Adipocyte (in vitro differentiated cells): ENCODE measurements around the gene C19orf12.

Experiments used
- DNase-seq: peaks from one replicate; pipeline ENCODE4 v3.0.0-alpha.2; 2015; ENCODE audit warnings: low read depth
- H3K27me3 ChIP-seq: replicated peaks from 2 replicates; pipeline ENCODE4 v1.7.0; 2013; ENCODE audit warnings: mild to moderate bottlenecking, low read length, moderate library complexity; ENCODE audit not compliant: control insufficient read depth, insufficient read depth
- H3K36me3 ChIP-seq: 2 replicates; pipeline ENCODE4 v1.7.0; 2013; ENCODE audit warnings: low read length, mild to moderate bottlenecking, moderate library complexity; ENCODE audit not compliant: control insufficient read depth, insufficient read depth, severe bottlenecking
- H3K4me1 ChIP-seq: 2 replicates; pipeline ENCODE4 v1.7.0; 2013; ENCODE audit warnings: mild to moderate bottlenecking, low read length, moderate library complexity; ENCODE audit not compliant: control insufficient read depth, insufficient read depth
- H3K4me3 ChIP-seq: 2 replicates; pipeline ENCODE4 v1.7.0; 2013; ENCODE audit warnings: mild to moderate bottlenecking, low read length, moderate library complexity
- H3K9ac ChIP-seq: 2 replicates; pipeline ENCODE4 v1.7.0; 2013; ENCODE audit warnings: mild to moderate bottlenecking, low read length, moderate library complexity
- H3K9me3 ChIP-seq: 2 replicates; pipeline ENCODE4 v1.7.0; 2013; ENCODE audit warnings: mild to moderate bottlenecking, low read length, moderate library complexity; ENCODE audit not compliant: control insufficient read depth

Gene C19orf12

DNA sequence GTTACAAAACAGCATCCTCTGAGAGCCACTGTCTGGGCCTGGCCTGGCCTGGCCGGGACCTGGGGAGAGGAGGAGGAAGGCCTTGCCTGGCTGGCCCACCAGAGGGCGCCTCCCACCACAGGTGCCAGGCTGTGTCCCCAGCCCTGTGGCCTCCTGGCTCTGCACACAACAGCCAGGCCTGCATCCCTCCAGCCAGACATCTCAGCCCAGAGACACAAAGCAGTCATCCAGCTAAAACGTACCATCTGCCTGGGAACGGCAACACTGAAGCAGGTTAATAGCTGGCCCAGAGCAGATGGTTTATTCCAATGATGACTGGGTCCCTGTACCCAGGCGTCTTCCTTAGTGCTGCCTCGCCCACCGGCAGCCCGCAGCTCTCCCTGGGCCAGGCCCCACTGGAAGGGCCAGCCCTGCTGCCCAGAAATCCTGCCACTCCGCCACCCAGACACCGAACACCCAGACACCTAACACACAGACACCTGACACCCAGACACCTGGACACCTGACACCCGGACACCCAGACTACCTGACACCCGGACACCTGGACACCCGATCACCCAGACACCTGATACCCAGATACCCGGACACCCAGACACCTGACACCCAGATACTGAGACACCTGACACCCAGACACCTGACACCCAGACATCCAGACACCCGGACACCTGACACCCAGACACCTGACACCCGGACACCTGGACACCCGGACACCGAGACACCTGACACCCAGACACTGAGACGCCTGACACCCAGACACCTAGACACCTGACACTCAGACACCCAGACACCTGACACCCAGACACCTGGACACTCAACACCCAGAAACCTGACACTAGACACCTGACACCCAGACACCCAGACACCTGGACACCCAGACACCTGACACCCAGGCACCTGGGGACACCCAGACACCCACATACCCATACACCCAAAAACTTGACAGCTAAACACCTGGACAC lies 20.1 kb downstream of the C19orf12 start:
- H3K27me3 ChIP-seq, result no peaks in the 10 kb centered on the region
- peak overlapping the region; percentile 46 for H3K9ac ChIP-seq
- peaks cover 5% of the 10 kb centered on the region for H3K9me3 ChIP-seq
- no peaks in the 10 kb centered on the region for H3K36me3 ChIP-seq
- no peak overlapping the region for H3K4me3 ChIP-seq
- H3K4me1 ChIP-seq, result peaks cover 10% of the 10 kb centered on the region
- DNase-seq, result peak; percentile 87

DNA sequence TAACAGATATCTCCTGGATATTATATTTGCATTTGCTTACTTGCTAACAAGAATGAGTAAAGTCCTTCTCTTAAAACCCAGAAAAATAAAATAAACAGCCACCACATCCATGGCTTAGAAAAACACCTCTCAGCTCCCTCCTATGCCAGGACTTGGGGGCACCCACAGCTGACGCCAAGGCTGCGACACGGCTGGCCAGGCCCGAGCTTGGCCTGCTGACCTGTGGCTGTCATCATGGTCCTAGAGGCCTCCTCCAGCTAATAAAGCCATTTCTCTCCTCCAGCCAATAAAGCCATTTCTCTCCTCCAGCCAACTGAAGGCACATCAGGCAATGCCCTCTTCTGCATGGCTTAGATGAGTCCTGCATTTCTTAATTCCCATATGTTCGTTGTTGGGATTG lies 20.9 kb downstream of the C19orf12 start:
- peaks cover 10% of the 10 kb centered on the region for H3K4me1 ChIP-seq
- H3K36me3 ChIP-seq, result no peaks in the 10 kb centered on the region
- H3K27me3 ChIP-seq, result no peaks in the 10 kb centered on the region
- no peak for DNase-seq
- H3K4me3 ChIP-seq, result no peak overlapping the region
- H3K9ac ChIP-seq, result peak overlapping the region; percentile 52
- peaks cover 5% of the 10 kb centered on the region for H3K9me3 ChIP-seq

DNA sequence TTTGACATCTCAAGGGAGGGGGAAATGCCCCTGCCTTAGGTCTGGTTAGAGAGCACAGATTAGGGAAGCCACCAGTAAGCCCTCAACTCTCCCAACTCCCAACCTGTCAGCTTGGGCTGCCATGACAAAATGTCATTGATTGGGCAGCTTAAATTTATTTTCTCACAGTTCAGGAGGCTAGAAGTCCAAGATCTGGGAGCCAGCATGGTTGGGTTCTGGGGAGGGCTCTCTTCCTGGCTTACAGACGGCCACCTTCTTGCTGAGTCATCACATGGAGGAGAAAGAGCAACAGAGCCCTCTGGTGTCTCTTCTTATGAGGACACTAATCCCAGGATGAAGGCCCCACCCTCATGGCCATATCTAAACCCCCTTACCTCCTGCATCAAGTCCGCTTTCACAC lies 24.2 kb downstream of the C19orf12 start:
- H3K27me3 ChIP-seq, result no peaks in the 10 kb centered on the region
- no peaks in the 10 kb centered on the region for H3K36me3 ChIP-seq
- peak; percentile 28 for DNase-seq
- no peak overlapping the region for H3K9ac ChIP-seq
- peaks cover 5% of the 10 kb centered on the region for H3K9me3 ChIP-seq
- peaks cover 34% of the 10 kb centered on the region for H3K4me1 ChIP-seq
- H3K4me3 ChIP-seq, result no peak overlapping the region

DNA sequence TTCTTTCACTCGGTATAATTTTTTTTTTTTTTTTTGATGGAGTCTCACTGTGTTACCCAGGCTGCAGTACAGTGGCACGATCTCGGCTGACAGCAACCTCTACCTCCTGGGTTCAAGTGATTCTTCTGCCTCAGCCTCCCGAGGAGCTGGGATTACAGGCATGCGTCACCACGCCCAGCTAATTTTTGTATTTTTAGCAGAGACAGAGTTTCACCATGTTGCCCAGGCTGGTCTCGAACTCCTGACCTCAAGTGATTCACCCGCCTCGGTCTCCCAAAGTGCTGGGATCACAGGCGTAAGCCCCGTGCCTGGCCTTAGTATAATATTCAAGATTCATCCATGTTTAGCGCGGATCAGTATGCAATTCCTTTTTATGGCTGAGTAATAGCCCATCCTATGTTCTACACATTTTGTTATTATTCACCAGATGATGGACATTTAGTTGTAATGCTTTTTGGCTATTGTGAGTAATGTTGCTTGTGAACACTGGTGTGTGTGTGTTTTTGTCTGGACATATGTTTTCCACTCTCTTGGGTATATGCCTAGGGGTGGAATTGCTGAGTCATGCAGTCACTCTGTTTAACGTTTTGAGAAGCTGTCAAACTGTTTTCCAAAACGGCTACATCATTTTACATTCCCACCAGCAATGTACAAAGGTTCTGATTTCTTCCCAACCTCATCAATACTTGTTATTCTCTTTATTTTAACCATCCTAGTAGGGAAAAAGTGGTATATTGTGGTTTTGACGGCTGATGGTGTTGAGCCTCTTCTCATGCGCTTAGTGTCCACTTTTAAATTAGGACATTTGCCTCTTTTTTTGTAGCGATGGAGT lies 26.9 kb downstream of the C19orf12 start:
- peak overlapping the region; percentile 63 for H3K9ac ChIP-seq
- peaks cover 37% of the 10 kb centered on the region for H3K4me1 ChIP-seq
- peak overlapping the region; percentile 79 for H3K4me3 ChIP-seq
- no peaks in the 10 kb centered on the region for H3K27me3 ChIP-seq
- peak; percentile 71 for DNase-seq
- H3K36me3 ChIP-seq, result no peaks in the 10 kb centered on the region
- peaks cover 5% of the 10 kb centered on the region for H3K9me3 ChIP-seq

DNA sequence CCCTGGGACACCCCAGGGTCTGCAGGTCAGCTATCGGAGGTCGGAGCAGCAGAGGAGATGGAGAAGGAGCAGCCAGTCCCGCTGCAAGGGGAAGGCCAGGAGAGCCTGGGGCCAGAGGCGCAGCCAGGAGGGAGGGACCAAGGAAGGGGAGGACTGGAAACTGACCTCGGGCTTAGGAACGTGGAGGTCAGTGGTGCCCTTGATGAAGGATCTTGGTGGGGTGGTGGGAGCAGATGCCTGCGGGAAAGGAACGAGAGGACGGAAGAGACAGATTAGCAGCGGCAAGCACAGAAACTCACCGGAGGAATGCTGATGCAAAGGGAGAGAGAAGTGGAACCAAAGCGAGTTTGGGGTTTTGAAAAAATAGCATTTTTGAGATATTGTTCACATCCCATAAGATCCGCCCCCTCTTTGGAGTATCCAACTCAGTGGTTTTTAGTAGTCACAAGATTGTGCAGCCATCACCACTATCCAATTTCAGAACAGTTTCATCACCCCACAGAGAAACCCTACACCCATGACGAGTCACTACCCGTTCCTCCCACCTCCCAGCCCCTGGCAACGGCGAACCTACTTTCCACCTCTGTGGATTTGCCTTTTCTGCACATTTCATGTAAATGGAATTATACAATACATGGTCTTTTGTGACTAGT lies 27.7 kb downstream of the C19orf12 start:
- H3K9ac ChIP-seq, result peak overlapping the region; percentile 90
- H3K4me3 ChIP-seq, result peak overlapping the region; percentile 79
- no peaks in the 10 kb centered on the region for H3K27me3 ChIP-seq
- peak; percentile 98 for DNase-seq
- H3K9me3 ChIP-seq, result peaks cover 5% of the 10 kb centered on the region
- peaks cover 45% of the 10 kb centered on the region for H3K4me1 ChIP-seq
- no peaks in the 10 kb centered on the region for H3K36me3 ChIP-seq

DNA sequence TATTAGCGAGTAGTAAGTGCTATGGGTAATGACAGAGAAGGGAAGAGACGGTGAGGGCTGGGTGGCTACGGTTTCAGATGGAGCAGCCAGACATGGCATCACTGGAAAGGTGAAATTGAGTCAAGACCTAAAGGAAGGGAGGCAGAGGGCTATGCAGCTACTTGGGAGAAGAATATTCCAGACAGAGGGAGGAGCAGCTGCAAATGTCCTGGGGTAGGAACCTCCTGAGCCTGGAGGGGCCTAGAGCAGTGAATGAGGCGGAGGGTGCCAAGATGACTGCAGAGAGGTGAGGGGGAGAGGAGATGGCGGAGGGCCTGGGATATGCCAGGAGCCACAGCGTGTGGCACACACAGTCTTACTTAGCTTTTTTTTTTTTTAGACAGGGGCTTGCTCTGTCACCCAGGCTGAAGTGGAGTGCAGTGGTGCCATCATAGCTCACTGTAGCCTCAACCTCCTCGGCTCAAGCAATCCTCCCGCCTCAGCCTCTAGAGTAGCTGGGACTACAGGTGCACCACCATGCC lies 28.7 kb downstream of the C19orf12 start:
- no peaks in the 10 kb centered on the region for H3K27me3 ChIP-seq
- no peak for DNase-seq

DNA sequence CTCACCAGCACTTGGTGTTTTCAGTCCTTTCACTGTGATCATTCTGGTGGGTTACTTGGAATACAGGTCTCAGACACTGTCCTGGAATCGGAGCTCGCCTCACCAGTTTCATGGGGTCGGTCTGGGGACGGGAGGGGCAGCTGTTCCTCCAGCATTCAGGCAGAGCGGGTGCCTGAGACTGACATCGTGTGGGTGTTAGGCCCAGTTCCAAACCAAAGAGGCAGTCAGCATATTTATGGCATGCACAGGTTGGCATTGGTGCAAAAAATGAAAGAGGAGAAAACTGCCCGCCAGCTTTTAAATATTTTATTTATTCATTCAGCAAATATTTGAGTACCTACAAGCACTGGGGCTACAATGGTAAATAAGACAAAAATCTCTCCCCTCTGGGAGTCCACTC lies 29.7 kb downstream of the C19orf12 start:
- Histone ChIP-seq H3K9me3 (no peaks in the 10 kb centered on the region), H3K9ac (peak overlapping the region; percentile 90), H3K4me3 (no peak overlapping the region), H3K4me1 (peaks cover 65% of the 10 kb centered on the region), H3K27me3 (no peaks in the 10 kb centered on the region), H3K36me3 (no peaks in the 10 kb centered on the region)
- peak; percentile 35 for DNase-seq

More for the DNA sequence above, 28.7 kb downstream of the C19orf12 start:
- peaks cover 55% of the 10 kb centered on the region for H3K4me1 ChIP-seq
- no peaks in the 10 kb centered on the region for H3K36me3 ChIP-seq
- H3K9me3 ChIP-seq, result peaks cover 5% of the 10 kb centered on the region
- H3K4me3 ChIP-seq, result peak overlapping the region; percentile 79
- H3K9ac ChIP-seq, result peak overlapping the region; percentile 90

DNA sequence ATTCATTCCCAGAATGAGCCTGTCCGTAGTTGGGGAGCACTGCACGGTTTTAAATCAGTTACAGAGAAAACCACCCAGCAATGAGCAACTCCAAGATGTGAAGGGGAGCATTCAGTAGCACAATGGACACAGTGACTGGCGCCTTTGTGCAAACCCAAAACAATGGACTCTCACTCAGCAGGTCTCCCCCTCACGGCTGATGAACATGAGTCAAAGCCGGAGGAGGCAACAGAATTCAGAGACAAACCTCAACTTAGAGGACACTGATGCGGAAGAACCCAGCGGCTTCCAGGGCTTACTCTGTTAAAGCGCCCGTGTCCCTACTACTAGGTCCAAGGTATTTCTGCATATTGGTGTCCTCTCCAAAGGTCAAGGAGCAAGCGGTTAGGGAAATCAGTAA lies 32.1 kb downstream of the C19orf12 start:
- Histone ChIP-seq H3K4me3 (no peak overlapping the region), H3K9ac (peak overlapping the region; percentile 80), H3K9me3 (no peaks in the 10 kb centered on the region), H3K27me3 (no peaks in the 10 kb centered on the region), H3K36me3 (no peaks in the 10 kb centered on the region), H3K4me1 (peaks cover 77% of the 10 kb centered on the region)
- no peak for DNase-seq

DNA sequence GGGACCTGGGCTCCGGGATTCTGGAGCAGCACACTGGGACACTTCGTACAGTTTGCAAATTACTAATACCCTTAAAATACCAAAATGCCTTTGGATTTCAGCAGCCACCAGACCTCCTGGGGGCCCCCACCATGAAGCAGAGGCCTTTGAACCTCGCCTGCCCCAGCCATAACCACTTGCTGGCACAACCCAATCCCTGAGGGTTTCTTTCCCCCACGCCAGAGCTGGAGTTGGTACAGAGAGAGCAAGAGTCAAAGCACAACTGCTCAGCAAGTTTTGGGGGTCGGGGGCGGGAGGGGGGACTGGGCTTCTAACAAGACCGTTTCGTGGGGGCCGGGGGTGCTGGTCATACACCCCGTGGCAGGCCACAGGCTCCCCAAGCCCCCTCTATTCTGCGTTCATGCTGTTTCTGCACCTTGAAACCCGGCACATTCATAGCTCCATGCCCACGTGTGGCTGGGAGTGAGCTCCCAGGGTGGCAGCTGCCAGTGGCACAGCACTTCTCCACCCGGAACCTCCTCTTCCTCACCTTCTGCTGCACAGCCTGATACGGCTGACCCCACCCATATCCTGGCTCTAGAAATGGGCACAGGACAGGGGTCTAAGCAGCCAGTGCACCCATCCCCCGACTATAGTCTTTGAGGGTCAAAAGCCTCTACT lies 32.7 kb downstream of the C19orf12 start:
- no peak for DNase-seq
- no peaks in the 10 kb centered on the region for H3K9me3 ChIP-seq
- H3K9ac ChIP-seq, result peak overlapping the region; percentile 80
- H3K36me3 ChIP-seq, result peaks cover under 1% of the 10 kb centered on the region
- peaks cover 82% of the 10 kb centered on the region for H3K4me1 ChIP-seq
- H3K4me3 ChIP-seq, result no peak overlapping the region
- no peaks in the 10 kb centered on the region for H3K27me3 ChIP-seq

DNA sequence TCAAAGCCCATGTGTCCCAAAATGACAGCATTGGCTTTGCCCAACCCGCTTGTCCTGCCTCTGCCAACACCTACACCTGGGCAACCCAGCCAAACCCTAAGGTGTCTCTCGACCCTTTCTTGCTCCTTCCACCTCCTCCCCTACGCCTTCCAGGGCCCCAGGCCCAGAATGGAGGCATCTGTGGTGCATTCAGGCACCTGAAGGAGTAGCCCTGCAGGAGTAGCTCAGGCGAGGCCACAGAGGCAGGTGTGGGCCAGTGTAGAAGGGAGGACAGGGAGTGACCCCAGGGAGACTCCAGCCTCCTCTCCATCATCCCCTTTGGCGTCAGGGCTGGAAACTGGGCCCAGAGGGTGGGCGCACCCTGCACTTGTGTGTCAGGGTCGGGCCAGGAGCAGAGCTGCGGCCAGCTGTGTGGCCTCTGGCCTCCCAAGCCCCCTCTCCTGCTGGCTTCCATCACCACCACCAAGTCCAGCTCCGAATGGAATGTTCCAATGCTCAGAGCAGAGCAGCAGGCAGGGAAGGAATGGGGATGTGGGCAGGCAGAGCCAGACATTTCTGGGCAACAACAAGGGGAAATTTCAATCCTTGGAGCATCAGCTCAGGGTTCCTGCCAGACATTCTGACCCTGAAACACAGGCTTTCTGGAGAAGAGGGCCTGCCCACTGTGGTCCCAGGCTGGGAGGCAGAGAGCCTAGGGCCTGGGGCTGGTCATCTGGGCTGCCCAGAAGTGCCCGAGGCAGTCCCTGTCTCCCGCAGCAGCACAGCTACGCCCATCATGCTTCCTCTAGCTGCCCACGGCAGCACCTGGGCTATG lies 33.4 kb downstream of the C19orf12 start:
- no peak overlapping the region for H3K4me3 ChIP-seq
- H3K36me3 ChIP-seq, result peaks cover 7% of the 10 kb centered on the region
- peaks cover 82% of the 10 kb centered on the region for H3K4me1 ChIP-seq
- H3K27me3 ChIP-seq, result no peaks in the 10 kb centered on the region
- DNase-seq, result peak; percentile 25
- H3K9me3 ChIP-seq, result no peaks in the 10 kb centered on the region
- H3K9ac ChIP-seq, result peak overlapping the region; percentile 80
